Measurements from ENCODE around the gene PMAIP1. TPM values are rescaled to one million over a fixed set of nuclear protein-coding genes. Genes with fewer than 3 reads are reported as not detected.
"Not testable (repeated sequence)": the region's sequence is repeated elsewhere in the genome, so short reads cannot be mapped to it uniquely, and the experiment has no call there.

The PMAIP1 gene
- 1 to 10 TPM; 3.2 to 3.9 (median 3.6) TPM for polyA plus RNA-seq (ENCODE audit: insufficient read length in 4 of 4)

GRCh38 chr18:59899298-59900221, at the start of gene PMAIP1:
TSS of gene PMAIP1 (plus strand) at chr18:59899996. CDS start at chr18:59900178, 182 bp downstream.
- peak; percentile 72 to 80 (median 76) for DNase-seq (ENCODE audit: low read depth in 4 of 4, low spot score in 3 of 4)

- DNase-seq (ENCODE audit: low read depth in 4 of 4, low spot score in 3 of 4), result no peak
Measured at GRCh38 chr18:59851784-59852399, 47.9 kb upstream of the PMAIP1 start.

DNA sequence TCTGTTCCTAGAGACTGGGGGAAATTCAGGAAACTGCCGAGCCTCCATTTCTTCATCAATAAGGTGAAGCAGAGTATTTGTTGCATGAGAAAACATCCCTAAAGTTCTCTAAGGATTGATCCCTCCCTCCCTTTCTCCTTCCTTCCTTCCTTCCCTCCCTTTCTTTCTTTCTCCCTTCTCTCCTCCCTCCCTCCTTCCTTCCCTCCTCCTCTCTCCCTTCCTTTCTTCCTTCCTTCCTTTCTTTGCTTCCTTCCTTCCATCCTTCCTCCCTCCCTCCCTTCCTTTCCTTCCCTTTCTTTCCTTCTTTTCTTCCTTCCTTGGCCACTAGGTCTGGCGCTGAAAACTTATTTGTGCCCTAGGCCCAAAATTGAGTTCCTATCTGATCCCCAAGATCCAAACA, 47.2 kb upstream of the PMAIP1 start:
- DNase-seq (ENCODE audit: low read depth in 4 of 4, low spot score in 3 of 4), result no peak

DNA sequence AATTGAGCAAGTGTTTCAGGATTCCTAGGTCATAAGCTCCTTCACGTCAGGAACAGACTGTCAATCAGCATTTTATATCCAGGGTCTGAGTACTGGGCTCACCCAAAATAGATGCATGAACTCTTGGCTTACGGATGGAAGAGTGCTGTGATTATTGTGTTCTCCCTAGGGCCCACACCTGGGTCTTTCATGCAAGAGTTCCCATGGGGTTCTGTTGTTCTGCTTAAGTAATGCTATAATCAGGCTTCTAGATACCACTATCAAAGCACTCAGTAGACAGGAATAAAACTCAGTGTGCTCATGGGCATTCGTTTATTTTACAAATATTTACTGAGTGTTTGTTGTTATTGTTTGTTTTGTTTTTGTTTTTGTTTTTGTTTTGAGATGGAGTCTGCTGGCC, 46.4 kb upstream of the PMAIP1 start:
- DNase-seq (ENCODE audit: low read depth in 4 of 4, low spot score in 3 of 4), result no peak

DNA sequence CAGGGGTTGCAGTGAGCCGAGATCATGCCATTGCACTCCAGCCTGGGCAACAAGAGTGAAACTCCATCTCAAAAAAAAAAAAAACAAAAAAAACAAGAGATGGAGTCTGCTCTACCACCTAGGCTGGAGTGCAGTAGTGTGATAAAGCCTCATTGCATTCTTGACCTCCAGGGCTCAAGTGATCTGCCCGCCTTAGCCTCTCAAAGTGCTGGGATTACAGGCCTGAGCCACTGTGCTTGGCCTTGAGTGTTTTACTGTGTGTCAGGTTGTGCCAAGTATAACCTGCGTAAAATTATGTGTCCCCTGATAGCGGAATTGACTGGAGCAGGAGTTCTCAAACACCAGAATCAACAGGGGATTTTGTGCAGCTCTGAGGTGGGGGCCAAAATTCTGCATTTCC, 45.8 kb upstream of the PMAIP1 start:
- not testable (repeated sequence) for DNase-seq (ENCODE audit: low read depth in 4 of 4, low spot score in 3 of 4)

DNA sequence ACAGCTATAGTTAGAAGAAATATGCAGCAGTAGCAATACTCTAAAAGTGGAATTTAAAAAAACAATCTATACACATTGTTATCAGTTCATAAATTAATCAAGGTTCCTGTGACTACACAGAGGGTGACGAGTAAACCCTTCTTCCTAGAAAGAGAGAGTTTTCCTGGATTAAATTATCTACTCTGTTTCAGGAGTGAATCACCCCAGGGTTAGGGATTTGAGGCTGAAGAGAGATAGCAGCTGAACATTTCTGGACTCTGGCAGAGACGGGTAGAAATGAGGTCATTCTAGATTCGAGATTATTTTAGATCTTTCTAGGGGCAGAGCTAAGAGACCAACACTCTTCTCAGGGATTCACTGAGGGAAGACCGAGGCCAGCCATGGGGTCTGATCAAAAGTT, 38.8 kb upstream of the PMAIP1 start:
- DNase-seq (ENCODE audit: low read depth in 4 of 4, low spot score in 3 of 4), result no peak

DNA sequence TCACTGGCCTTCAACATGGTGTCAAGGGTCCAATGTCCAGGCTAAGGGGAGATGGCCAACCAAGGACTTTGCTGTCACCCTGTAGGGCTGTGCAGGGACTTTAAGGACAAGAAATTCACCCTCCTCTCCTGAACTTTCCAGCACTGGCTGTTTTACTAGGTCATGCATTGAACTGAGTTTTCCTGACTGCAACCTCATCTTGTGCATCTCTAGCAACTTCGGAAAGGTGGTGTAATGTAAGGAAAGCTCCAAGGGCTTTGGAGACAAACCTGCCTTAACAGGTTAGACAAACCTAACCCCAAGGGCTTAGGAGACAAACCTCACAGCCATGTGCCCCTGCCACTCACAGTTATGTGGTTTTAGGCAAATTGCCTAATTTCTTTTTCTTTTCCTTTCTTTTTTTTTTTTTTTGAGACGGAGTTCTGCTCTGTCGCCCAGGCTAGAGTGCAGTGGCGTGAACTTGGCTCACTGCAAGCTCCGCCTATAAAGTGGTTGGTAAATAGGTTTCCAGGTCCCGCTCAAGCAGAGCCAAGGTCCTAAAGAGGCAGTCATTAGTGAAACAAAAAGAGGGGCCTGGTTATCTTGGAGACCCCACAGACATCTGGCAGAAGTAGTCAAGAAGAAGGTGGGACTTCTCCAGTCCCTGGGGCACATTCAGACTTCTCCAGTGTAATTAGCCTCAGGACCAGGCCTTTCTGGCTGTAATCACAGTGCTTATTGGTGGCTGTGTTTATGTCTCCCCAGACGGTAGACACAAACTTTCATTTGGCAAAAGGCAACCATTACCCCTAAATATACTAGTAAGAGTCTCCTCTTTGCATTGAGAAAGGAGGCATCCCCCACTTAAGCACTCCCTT, 37.6 kb upstream of the PMAIP1 start:
- no peak for DNase-seq (ENCODE audit: low read depth in 4 of 4, low spot score in 3 of 4)

- DNase-seq (ENCODE audit: low read depth in 4 of 4, low spot score in 3 of 4), result no peak
Measured at GRCh38 chr18:59865241-59865986, 34.4 kb upstream of the PMAIP1 start.

DNA sequence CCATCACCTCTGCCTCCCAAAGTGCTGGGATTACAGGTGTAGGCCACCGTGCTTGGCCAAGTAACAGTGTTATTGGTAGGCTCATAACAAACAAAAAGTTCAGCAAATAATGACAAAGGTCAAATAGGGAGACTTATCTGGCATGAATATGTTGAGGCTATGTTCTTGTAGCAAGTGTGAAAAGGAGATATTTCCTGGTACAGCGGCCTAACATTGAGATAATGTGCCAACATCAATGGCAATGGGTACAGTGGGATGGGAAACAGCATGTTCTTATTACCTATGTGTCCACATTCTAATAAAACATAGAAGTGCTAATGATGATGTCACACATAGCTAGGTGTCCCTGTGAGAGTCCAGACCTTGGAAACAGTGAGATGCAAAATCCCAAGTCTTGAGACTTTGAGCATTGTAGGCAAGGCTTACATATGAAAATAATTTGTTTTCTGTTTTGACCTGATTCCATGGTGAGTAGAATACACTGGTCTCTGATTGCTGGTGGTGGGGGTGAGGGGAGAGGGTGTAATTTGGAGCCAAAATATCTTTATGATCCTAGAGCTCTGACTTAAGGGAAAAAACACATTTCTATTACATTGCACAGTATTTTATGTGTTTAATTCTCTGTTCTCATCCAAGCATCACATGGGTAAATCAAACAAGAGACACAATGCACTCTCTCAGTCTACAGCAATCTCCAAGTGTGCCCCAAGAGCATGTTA, 33.1 kb upstream of the PMAIP1 start:
- DNase-seq (ENCODE audit: low read depth in 4 of 4, low spot score in 3 of 4), result no peak

DNA sequence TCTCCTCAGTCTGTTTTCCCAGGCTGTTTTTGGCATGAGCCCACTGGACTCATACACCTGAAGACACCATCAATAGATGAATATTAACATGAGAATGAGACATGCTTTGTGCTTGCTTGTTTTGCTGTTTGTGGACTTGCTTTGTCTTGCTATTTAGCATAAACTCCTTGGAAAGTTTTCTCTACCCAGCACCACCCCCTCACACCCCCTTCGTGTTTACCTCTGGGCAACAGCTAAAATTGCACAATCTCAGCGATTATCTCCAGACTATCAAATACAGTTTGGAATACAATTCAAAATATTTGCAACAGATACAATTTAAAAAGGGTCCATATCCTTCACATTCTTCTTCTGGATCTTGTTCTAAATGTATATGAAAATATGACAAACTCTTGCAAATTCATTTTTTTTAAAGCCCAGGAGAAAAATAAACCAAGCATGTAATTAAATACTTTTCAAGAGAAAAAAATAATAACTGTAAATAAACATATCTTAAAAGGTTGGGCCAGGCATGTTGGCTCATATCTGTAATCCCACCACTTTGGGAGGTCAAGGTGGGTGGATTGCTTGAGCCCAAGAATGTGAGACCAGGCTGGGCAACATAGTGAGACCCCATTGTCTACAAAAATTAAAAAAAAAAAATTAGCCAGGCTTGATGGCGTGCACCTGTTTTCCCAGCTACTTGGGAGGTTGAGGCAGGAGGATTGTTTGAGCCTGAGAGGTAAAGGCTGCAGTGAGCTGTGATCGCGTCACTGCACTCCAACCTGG, 32.3 kb upstream of the PMAIP1 start:
- DNase-seq (ENCODE audit: low read depth in 4 of 4, low spot score in 3 of 4), result no peak

DNA sequence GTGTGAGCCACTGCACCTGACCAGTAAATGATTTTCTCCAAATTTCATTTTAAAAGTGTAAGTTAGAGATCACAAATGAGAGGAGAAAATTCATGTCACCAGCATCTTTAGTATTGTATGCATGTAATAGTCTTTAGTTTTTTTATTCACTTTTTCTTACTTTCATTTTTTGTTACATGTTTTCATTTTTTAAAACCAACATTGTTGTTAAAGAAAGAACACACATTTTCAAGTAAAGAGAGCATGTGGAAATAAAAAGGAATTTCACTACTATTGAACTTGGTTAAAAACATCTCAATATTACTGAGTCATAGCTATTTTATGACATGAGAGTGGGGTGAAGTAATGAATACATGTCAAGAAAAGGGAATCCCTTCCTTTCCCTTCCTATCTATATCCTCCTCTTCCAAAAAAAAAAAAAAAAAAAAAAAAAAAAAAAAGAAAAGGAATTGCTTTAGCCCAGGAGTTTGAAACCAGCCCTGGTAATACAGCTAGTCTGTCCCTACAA, 29.1 kb upstream of the PMAIP1 start:
- DNase-seq (ENCODE audit: low read depth in 4 of 4, low spot score in 3 of 4), result no peak

DNA sequence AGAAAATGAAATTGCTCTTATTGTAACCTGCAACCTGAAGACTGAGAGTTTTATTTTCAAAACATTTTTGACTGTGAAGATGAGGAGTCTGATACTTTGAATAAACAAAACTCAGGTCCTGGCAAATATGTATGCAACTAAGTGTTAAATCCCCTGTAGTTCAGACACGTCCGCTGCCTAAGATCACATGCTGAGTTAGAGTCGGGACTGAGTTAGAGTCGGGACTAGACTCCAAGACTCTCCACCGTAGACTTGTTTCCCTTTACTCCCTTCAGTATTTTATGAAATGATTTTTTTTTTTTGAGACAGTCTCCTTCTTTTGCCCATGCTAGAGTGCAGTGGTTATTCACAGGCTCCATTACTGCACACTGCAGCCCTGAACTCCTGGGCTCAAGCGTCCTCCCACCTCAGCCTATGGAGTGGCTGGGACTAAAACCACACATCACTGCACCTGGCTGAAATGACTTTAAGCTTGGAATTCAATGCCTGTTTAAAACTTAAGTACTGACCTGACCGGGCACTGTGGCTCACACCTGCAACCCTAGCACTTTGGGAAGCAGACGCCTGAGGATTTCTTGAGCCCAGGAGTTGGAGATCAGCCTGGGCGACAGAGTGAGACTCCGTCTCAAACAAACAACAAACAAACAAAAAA, 28.0 kb upstream of the PMAIP1 start:
- DNase-seq (ENCODE audit: low read depth in 4 of 4, low spot score in 3 of 4), result no peak

DNA sequence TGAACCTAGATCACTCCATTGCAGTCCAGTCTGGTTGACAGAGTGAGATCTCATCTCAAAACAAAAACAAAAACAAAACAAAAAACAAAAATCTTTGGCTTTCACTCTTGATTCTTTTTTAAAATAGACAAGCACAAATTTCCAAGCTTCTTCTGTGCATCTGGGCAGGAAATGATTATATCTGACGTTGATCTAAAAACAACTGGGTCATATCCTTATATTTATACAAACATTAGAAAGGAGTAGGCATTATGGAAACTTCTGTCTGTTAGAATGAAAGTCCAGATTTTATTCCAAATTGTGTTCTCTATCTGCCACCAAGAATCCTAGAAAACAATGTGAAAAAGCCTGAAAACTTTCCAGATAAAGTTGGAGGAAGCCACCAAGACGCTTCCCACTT, 26.2 kb upstream of the PMAIP1 start:
- DNase-seq (ENCODE audit: low read depth in 4 of 4, low spot score in 3 of 4), result no peak

- DNase-seq (ENCODE audit: low read depth in 4 of 4, low spot score in 3 of 4), result no peak
Measured at GRCh38 chr18:59874166-59874565, 25.6 kb upstream of the PMAIP1 start.

DNA sequence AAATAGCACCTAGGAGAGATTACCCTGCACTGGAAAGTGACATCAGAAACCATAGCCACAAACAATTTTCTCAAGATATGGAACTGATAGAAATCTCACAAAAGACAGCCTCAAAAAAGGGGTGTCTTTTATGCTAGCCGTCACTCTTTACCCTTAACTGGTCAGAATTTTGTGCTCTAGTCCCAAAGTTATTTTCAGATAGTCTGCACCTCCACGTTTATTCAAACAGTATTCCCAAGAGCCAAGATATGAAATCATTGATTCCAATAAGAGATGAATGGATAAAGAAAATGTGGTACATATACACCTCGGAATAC, 23.5 kb upstream of the PMAIP1 start:
- DNase-seq (ENCODE audit: low read depth in 4 of 4, low spot score in 3 of 4), result no peak

GRCh38 chr18:59877361-59877760, 22.4 kb upstream of the PMAIP1 start:
- no peak for DNase-seq (ENCODE audit: low read depth in 4 of 4, low spot score in 3 of 4)

DNA sequence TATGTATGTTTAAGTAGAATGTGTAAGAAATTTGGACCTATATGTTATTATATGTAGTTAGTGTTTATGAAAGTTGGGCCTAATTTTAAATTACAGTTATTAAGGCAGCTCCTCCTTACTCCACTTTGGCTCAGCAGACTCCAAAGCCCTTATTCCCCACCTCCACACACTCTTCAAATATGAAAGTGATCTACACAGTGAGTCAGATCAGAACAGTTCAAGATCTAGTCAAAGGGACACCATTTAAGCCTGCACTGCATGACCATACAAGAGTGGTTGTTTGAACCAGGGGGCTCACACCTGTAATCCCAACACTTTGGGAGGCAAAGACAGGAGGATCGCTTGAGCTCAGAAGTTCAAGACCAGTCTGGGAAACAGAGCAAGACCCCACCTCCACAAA, 21.2 kb upstream of the PMAIP1 start:
- no peak for DNase-seq (ENCODE audit: low read depth in 4 of 4, low spot score in 3 of 4)

All from left renal pelvis (tissue), 4 donors.